Measurements from ENCODE around the gene UBASH3B.
"Not testable (repeated sequence)": the region's sequence is repeated elsewhere in the genome, so short reads cannot be mapped to it uniquely, and the experiment has no call there.

Gene UBASH3B

GRCh38 chr11:122655527-122656072, at the start of gene UBASH3B:
Gene UBASH3B (plus strand): TSS chr11:122655722. CDS start chr11:122656050, 328 bp downstream.
- DNase-seq = peak; percentile 61 to 67

DNA sequence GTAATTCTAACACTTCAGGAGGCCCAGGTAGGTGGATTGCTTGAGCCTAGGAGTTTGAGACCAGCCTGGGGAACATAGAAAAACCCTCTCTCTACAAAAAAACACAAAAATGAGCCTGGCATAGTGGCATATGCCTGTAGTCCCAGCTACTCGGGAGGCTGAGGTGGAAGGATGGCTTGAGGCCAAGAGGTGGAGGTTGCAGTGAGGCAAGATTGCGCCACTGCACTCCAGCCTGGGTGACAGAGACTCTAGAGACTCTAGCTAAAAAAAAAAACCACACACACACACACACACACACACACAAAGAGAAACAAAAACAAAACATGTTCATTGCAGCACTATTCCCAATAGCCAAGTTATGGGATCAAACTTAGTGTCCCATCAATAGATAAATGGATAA, 48.4 kb upstream of the UBASH3B start:
- DNase-seq = peak in 1 of 2 experiments; percentile 0

- no peak for DNase-seq
Observed at GRCh38 chr11:122612123-122612824, 43.2 kb upstream of the UBASH3B start.

DNA sequence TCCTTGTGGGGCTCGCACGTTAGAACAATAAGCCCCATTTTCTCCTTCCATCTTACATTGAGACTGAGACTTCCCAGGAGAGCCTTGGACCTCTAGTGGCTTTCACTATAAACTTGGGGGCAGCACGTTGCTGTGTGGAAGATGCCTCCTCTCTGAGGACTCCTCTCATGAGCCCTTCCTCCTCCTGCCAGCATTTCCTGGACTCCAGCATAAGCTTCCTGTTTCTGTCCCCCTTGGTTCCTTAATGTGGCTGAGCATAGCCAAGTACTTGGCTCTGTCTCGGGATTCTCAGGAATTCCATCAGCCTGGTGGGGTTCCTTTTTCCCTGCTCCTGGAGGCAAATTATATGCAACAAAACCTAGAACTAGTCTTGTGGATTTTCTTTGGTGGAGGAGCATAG, 38.8 kb upstream of the UBASH3B start:
- no peak for DNase-seq

DNA sequence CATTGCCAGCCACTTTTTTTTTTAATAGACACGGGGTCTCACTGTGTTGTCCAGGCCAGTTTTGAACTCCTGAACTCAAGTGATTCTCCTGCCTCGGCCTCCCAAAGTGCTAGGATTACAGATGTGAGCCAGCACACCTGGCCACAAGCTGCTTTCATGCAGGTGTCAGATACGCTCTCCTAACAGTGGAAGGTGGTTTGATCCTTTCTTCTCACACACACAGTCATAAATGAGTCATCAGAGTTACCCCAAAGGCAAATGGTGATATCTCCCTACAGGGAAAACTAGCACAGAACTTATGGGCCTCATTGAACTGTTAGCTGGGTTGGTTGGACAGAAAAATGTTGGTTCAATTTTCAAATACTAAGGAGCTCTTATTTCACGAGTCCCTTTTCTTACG, 38.2 kb upstream of the UBASH3B start:
- no peak for DNase-seq

DNA sequence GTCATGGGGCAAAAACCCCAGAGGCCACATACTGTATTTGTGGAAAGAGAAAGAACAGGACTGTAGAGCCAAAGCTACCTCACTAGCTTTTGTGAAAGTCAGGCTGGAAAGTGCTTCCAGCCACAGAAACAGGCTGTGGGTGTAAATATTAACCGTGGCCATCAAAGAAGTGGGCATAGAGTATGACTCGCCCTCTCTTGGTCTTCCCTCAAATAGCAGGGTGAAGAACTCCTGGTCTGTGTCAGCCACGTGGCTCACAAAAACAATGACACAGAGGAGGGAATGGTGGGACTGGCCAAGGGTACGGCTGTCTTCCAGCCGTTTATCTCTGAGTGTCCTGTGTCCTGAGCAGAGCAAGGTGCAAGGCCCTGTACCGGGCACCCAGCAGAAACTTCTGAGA, 37.6 kb upstream of the UBASH3B start:
- DNase-seq = no peak

- DNase-seq = no peak
Observed at GRCh38 chr11:122618927-122619326, 36.6 kb upstream of the UBASH3B start.

- no peak for DNase-seq
Observed at GRCh38 chr11:122619757-122620156, 35.8 kb upstream of the UBASH3B start.

DNA sequence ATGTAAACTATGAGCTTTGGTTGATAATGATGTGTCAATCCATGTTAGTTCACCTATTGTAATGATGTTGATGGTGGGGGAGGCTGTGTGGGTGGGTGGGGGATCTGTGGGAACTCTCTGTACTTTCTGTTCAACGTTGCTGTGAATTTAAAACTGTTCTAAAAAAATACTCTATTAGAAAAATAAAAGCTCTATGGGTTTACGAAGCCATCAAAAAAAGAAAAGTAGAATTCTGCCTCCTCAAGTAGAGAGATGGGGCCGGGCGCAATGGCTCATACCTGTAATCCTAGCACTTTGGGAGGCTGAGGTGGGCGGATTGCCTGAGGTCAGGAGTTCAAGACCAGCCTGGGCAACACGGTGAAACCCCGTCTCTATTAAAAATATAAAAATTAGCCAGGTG, 30.0 kb upstream of the UBASH3B start:
- not testable (repeated sequence) for DNase-seq

- DNase-seq = no peak
Observed at GRCh38 chr11:122625976-122626665, 29.4 kb upstream of the UBASH3B start.

DNA sequence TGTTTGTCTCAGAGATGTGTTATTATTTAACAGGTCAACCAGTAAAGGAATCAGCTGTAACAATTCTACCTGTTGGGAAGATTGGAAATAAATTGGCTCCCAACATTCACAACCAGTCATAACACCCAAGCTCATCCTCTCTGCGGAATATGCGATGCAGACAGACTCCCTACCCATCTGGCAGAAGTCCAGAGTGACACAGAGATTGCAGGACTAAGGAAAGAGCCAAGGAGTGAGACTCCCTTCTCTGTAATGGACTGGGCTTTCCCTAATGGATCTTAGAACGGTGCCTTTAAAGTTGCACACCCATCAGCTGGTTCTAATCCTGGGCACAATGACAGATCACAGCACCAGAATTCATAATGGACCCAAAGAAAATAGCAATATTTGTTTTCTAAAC, 27.8 kb upstream of the UBASH3B start:
- no peak for DNase-seq

GRCh38 chr11:122628810-122629555, 26.5 kb upstream of the UBASH3B start:
- DNase-seq = peak; percentile 76

DNA sequence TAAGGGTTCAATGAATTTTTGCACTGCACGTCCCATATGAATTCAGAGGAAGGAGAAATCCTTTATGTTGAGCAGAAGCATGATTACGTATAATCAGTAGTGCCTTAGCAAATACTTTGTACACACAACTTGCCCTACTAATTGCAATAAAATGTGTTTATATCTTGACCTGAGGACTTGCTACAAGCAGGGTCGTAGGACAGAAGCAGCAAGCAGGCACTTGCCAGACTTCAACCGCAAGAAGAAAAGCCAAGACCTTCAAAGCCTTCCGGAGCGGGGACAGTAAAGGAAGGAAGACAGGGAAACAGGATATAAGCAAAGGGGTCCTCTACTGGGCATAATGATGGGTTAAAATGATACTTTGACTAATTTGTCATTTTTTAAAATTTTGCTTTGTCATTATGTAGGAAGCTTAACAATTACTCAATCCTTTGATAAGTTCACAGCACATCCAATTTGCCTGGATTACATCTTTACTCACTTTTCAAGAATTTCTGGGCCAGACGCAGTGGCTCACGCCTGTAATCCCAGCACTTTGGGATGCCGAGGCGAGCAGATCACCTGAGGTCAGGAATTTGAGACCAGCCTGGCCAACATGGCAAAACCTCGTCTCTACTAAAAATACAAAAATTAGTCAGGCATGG, 23.2 kb upstream of the UBASH3B start:
- DNase-seq = no peak

DNA sequence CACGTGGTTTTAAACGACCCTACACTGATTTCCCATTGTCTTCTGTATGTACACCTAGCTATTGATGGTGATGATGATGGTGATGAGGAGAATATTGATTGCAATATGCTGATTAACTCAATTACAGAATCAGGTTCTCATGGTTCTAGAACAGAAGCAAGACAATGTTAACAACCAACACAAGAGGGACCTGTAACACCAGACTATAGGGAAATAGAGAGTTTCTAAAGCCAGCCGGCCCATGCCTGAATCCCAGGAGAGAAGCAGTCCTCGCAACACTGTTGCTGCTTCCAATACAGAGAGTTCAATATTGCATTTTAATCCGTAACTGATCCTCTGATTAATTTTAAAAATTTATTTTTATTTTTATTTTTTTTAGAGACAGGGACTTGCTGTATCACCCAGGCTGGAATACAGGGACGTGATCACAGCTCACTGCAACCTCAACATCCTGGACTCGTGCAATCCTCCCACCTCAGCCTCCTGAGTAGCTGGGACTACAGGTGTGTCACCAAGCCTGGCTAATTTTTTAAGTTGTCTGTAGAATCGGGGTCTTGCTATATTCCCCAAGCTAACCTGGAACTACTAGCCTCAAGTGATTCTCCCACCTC, 22.2 kb upstream of the UBASH3B start:
- peak; percentile 45 to 51 for DNase-seq

- DNase-seq = no peak
Observed at GRCh38 chr11:122634501-122634900, 21.0 kb upstream of the UBASH3B start.

- no peak for DNase-seq
Observed at GRCh38 chr11:122637541-122637940, 18.0 kb upstream of the UBASH3B start.

DNA sequence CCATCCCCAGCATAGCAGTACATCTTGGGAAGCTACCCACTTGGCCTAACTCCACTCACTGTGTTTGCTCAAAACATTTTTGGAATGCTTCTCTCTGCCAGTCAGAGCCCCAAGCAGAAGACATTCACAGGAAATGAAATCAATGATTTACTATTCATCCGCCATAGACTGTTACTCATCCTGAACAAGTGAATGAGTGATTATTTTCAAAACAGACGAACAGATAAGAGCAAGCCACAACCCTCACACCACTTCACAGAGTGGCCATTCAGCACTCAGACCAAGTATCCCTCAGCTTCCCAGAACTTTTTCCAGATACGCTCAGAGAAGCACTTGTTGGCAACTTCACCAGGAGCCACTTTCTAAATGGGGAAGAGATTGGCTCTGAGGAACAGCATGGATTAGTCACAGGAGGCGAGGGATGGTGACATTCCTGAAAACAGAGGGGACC, 13.0 kb upstream of the UBASH3B start:
- DNase-seq = no peak

DNA sequence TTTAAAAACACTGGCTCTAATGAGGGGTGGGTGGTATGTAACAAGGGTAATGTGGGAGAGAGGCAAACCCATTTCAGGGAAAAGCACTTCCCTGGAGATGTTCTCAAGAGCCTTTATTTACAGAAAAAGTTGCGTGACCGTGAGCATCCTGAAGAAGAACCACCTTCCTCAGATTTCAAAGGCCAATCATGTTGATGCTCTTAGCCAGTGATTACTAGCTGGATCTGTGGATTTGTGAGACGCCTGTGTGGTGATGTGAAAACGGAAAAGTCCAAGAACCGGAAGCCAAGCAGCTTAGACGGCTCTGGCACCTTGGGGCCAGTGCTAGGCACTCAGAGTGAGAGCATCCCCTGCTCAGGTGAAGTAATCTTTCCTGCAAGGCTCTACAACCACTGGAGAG, 12.6 kb upstream of the UBASH3B start:
- DNase-seq = no peak

DNA sequence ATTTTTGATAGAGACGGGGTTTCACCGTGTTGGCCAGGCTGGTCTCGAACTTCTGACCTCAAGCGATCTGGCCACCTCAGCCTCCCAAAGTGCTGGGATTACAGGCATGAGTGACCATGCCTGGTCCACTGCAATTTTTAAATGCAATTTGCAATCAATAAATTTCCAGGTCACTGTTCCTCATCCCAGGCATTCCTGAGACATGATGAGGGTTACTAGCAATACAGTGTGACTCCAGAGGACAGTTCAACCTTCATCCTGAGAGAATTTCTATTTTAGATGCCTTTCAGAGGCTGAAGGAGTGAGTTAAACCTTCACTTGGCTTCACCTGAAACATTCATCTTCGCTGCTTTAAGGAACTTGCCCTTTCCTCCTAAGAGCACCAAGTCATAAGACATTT, 9.7 kb upstream of the UBASH3B start:
- DNase-seq = no peak

DNA sequence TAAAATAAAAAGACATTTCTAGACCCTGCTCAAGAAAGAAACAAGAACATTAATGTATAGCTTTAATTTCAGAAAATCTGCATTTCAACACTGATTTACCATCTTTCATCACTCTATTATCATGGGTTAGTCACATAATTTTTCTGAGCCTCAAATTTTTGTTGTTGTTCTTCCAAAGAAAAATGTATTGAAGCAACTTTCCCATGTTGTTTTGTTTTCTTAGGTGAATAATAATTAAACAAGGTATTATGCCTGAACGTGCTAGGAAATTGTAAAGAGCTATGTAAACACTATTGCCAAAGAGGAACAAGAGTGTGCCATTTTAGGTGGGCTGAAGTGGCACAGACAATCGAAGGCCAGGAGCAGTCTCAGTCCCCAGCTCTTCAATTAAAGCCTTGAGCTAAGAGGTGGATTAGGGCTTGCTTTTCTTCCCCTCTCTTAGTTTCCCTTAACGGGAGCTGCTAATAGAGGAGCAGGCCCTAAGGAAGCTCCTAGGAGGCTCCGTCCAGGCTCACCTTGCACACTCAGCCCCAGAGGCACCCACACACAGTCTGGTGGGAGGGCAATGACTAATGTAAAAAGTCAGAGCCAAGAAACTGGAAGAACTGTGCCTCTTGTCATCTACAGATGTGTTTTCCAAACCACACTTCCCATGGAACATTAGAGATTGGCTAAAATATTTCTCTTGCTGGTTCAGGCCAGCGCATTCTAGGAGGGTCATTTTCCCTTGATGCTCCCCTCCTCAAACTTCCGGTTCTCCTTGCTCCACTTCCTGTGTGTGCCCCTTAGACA, 8.8 kb upstream of the UBASH3B start:
- DNase-seq = no peak

DNA sequence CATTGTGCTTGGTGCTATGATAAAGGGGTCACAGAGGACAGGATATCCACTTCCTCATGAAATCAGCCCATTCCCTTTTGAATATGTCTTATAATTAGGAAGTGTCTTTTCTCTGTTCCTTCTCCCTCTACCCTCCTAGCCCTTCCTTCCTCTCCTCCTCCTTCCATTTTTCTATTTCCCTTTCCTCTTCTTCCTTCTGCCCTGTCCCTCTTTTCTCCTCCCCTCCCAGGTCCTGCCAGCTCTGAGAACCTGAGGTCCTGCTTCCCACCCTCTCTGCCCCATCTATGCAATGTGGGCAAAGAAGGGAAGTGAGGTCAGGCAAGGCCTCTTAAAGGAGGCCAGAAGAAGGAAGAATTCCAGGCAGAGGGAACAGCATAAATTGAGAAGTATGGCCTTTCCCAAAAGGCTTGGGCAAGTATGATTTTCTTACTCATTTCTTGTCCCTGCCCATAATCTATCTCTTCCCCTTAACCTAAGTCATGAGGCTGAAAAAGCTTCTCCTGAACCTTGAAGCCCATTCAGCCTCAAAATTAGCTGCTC, 7.7 kb upstream of the UBASH3B start:
- DNase-seq = no peak
